Astrocyte of the spinal cord (primary cell): Measurements from ENCODE around the gene MGAT5.
A peak's percentile ranks its signal among the peaks of the same experiment; 100 is the strongest.

Experiments
- DNase-seq: peaks from one replicate; pipeline ENCODE4 v3.0.0; 2011; ENCODE audit warnings: low read depth, low spot score
- H3K4me3 ChIP-seq: 2 replicates; pipeline ENCODE4 v1.5.1; 2011; ENCODE audit warnings: low read depth, mild to moderate bottlenecking, low read length, moderate library complexity
- CTCF ChIP-seq: IDR thresholded peaks from 2 replicates; pipeline ENCODE4 v1.5.1; 2012; ENCODE audit warnings: low read depth, mild to moderate bottlenecking, low read length, inconsistent platforms
- in situ Hi-C: cut with HindIII; loops from 2 replicates; pipeline ENCODE4 v1.10.0; 2017; ENCODE audit warnings: low sequenced_read_pairs

MGAT5 gene

DNA sequence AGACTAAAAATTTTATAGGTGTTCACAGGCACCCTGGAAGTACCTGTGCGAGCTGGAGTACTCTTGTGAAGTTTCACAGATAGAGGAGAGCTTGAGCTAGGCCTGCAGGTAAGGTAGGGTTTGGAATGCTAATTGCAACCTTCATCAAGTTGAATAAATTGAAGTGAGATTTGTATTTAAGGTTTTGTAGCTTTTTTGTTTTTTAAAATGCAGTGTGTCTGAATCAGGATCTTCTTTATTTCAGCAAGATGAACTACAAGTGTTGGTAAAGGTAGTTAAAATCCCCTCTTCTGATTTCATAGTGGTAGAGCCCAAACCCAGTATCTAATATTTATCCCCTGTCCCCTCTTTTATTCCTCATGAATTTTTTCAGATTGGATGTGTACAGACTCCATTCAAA is 45.5 kb downstream of the MGAT5 start:
- no peak overlapping the region for H3K4me3 ChIP-seq
- DNase-seq: no peak
- in situ Hi-C loops: no loop called here
- TF ChIP-seq CTCF: no peak

DNA sequence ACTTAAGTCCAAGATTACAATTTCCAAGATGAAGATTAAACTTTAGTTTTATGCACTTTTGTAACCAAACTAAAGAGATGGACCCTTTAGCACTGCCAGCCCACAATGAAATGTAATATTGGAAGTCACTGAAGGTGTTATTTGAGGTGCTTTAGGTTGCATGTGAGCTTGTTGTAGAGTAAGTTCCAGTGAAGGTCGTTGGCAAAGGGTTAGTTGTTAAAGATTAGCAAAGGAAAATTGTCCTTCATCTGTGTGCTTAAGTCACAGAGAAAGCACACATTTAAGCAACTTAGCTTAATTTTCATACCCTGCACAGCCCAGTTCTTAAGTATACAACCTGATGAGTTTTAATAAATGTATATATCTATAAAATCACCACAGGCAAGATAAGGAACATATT is 46.7 kb downstream of the MGAT5 start:
- DNase-seq: no peak
- in situ Hi-C loops: no loop called here
- TF ChIP-seq CTCF: no peak
- H3K4me3 ChIP-seq: no peak overlapping the region

DNA sequence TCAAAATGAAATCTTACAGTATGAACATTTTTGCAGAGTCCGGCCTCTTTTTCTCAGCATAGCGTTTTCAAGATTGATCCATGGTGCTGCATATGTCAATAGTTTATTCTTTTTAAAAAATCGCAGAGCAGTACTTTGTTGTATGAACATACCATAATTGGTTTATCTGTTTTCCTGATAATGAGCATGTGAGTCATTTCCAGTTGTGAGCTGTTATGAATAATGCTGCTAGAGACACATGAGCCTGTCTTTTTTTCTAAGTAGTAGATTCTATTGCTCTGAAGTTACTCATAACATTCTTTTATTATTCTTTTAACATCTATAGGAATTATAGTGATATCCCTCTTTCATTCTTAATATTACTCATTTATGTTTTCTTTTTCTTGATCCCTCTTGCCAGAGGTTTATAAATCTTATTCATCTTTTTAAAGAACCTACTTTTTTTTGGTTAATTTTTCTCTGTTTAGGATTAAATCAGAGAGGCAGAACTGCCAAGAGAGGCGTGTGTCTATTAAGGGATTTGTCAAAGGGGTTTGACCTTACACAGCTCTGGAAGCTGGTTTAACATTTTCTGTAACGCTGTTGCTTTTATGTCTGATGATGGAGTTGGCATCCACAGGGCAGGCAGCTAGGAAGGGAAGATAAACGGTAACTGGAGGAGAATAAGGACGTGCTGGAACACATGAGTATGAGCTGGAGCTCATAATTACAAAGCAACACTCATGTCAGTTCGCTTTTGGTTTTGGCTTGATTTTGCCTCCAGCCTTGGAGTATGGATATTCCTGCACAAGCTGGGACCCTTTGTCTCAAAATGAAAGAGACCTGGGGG is 47.4 kb downstream of the MGAT5 start:
- DNase-seq: peak; percentile 19
- no peak overlapping the region for H3K4me3 ChIP-seq
- TF ChIP-seq CTCF: no peak
- in situ Hi-C loops: no loop called here

DNA sequence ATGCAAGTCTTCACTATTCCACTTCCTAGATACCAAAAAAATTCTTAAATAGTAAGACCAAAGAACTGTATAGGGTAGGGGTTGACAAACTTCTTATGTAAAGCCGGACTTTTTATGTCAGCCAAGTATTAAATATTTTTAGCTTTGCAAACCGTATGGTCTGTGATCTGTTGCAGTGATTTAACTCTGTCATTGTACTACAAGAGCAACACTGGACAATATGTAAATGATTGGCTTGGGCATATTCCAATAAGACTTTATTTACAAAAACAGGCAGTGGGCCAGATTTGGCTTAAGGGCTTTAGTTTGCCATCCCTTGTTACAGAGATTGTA is 48.0 kb downstream of the MGAT5 start:
- no peak for TF ChIP-seq CTCF
- DNase-seq: no peak
- in situ Hi-C loops: no loop called here
- no peak overlapping the region for H3K4me3 ChIP-seq

- no peak for TF ChIP-seq CTCF
- DNase-seq: no peak
- no peak overlapping the region for H3K4me3 ChIP-seq
- in situ Hi-C loops: no loop called here
These were observed 50.7 kb downstream of the MGAT5 start for GRCh38 chr2:134304394-134305108.

DNA sequence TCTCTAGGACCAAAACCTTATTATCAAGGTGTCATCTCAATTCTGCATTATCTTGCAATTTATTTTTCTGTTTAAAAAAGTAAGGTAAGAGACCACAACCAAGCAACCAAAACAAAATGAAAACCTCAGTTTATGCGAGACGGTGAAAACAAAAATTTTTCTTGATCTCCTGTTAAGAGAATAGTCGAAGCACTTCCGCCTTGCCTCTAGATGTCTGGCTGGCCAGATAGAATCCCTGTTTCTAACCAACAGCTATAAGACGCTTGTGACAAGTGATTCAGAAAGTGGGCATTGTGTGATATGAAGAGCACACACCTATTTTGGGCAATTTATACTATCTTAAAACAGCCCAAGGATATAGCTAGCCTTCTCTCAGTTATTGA is 51.2 kb downstream of the MGAT5 start:
- TF ChIP-seq CTCF: no peak
- H3K4me3 ChIP-seq: no peak overlapping the region
- in situ Hi-C loops: no loop called here
- DNase-seq: no peak
